Testis (tissue), 2 donors: ENCODE data around the gene KATNBL1.

Source experiments
- CTCF ChIP-seq, 3 experiments: fragments of 450-650 bp in 2 of 3; fragments of 200-600 bp in 1 of 3; sonication (generic) in 1 of 3; IDR thresholded peaks; one replicate each; pipeline ENCODE4 v1.5.1; 2016 to 2019; ENCODE audit warnings: antibody characterized with exemption in 3 of 3, mild to moderate bottlenecking in 2 of 3, moderate library complexity in 1 of 3
- POLR2A ChIP-seq: fragments of 450-650 bp; IDR thresholded peaks from one replicate; pipeline ENCODE4 v1.6.1; 2017; ENCODE audit warnings: antibody characterized with exemption, mild to moderate bottlenecking, moderate library complexity

- no peak for TF ChIP-seq POLR2A
- TF ChIP-seq CTCF (IDR thresholded peaks at IDR 0.05) = no peak
Measured at GRCh38 chr15:34217587-34218225, 7.8 kb upstream of the KATNBL1 start.
